H9 (cell line): ENCODE measurements around the gene MYLK4. TPM values are rescaled to one million over a fixed set of nuclear protein-coding genes. Genes with fewer than 3 reads are reported as not detected.

Experiments used
- DNase-seq: peaks from one replicate; pipeline ENCODE4 v3.0.0-alpha.2; 2017
- H2AFZ ChIP-seq: one replicate; pipeline ENCODE4 v1.6.1; 2013; ENCODE audit warnings: mild to moderate bottlenecking, low read length, control low read depth, moderate library complexity
- H2AK5ac ChIP-seq: 2 replicates; pipeline ENCODE4 v1.6.1; 2013; ENCODE audit warnings: low read length, control low read depth, mixed read lengths; ENCODE audit not compliant: insufficient read length
- H2BK120ac ChIP-seq: one replicate; pipeline ENCODE4 v1.6.1; 2013; ENCODE audit warnings: low read depth, mild to moderate bottlenecking, low read length, control low read depth, inconsistent platforms; ENCODE audit not compliant: poor library complexity, severe bottlenecking
- H2BK12ac ChIP-seq: 2 replicates; pipeline ENCODE4 v1.6.1; 2013; ENCODE audit warnings: low read length, control low read depth, mixed read lengths, low read depth; ENCODE audit not compliant: insufficient read length
- H2BK15ac ChIP-seq: 2 replicates; pipeline ENCODE4 v1.6.1; 2013; ENCODE audit warnings: low read depth, low read length, control low read depth
- H2BK20ac ChIP-seq: one replicate; pipeline ENCODE4 v1.6.1; 2013; ENCODE audit warnings: low read depth, mild to moderate bottlenecking, low read length, control low read depth, inconsistent platforms; ENCODE audit not compliant: poor library complexity, severe bottlenecking
- H2BK5ac ChIP-seq: 2 replicates; pipeline ENCODE4 v1.6.1; 2013; ENCODE audit warnings: low read length, control low read depth, mixed read lengths; ENCODE audit not compliant: insufficient read length
- H3K14ac ChIP-seq: 2 replicates; pipeline ENCODE4 v1.6.1; 2013; ENCODE audit warnings: low read length, control low read depth; ENCODE audit not compliant: insufficient read depth
- H3K18ac ChIP-seq: 2 replicates; pipeline ENCODE4 v1.6.1; 2013; ENCODE audit warnings: low read depth, mild to moderate bottlenecking, mixed read lengths, low read length, control low read depth; ENCODE audit not compliant: insufficient read length
- H3K23ac ChIP-seq: 2 replicates; pipeline ENCODE4 v1.6.1; 2013; ENCODE audit warnings: low read length, control low read depth, mixed read lengths, low read depth; ENCODE audit not compliant: insufficient read length
- H3K23me2 ChIP-seq: 2 replicates; pipeline ENCODE4 v1.6.1; 2013; ENCODE audit warnings: low read depth, mild to moderate bottlenecking, mixed read lengths, low read length, control low read depth; ENCODE audit not compliant: insufficient read length, poor library complexity, severe bottlenecking
- H3K27ac ChIP-seq: 2 replicates; pipeline ENCODE4 v1.5.1; 2013; ENCODE audit warnings: low read length, control low read depth, mixed read lengths, low read depth; ENCODE audit not compliant: insufficient read length
- H3K27me3 ChIP-seq: 2 replicates; pipeline ENCODE4 v1.6.1; 2013; ENCODE audit warnings: low read length, control low read depth, inconsistent platforms; ENCODE audit not compliant: insufficient read depth
- H3K4ac ChIP-seq: 2 replicates; pipeline ENCODE4 v1.6.1; 2013; ENCODE audit warnings: low read depth, mild to moderate bottlenecking, control low read depth, inconsistent platforms, low read length, moderate library complexity
- H3K4me1 ChIP-seq: 2 replicates; pipeline ENCODE4 v1.6.1; 2013; ENCODE audit warnings: low read length, control low read depth, inconsistent platforms; ENCODE audit not compliant: insufficient read depth
- H3K4me2 ChIP-seq: 2 replicates; pipeline ENCODE4 v1.6.1; 2013; ENCODE audit warnings: low read length, control low read depth, mixed read lengths; ENCODE audit not compliant: insufficient read length, insufficient read depth
- H3K56ac ChIP-seq: 2 replicates; pipeline ENCODE4 v1.6.1; 2013; ENCODE audit warnings: low read depth, mild to moderate bottlenecking, mixed read lengths, low read length, control low read depth; ENCODE audit not compliant: insufficient read length
- H3K79me1 ChIP-seq: 2 replicates; pipeline ENCODE4 v1.6.1; 2013; ENCODE audit warnings: low read depth, mild to moderate bottlenecking, moderate library complexity, low read length, control low read depth, inconsistent platforms; ENCODE audit not compliant: insufficient read depth, poor library complexity, severe bottlenecking
- H3K79me2 ChIP-seq: 2 replicates; pipeline ENCODE4 v1.6.1; 2013; ENCODE audit warnings: low read length, control low read depth, inconsistent platforms; ENCODE audit not compliant: insufficient read depth
- H3K9ac ChIP-seq: 2 replicates; pipeline ENCODE4 v1.6.1; 2013; ENCODE audit warnings: low read length, control low read depth, mixed read lengths; ENCODE audit not compliant: insufficient read length; ENCODE audit errors: extremely low read depth
- H3K9me3 ChIP-seq: one replicate; pipeline ENCODE4 v1.6.1; 2013; ENCODE audit warnings: low read depth, low read length, inconsistent platforms; ENCODE audit not compliant: control insufficient read depth
- H3T11ph ChIP-seq: one replicate; pipeline ENCODE4 v1.6.1; 2013; ENCODE audit warnings: mild to moderate bottlenecking, low read length, control low read depth, inconsistent platforms
- H4K20me1 ChIP-seq: one replicate; pipeline ENCODE4 v1.6.1; 2013; ENCODE audit not compliant: control insufficient read depth, insufficient read length, insufficient read depth
- H4K5ac ChIP-seq: 2 replicates; pipeline ENCODE4 v1.6.1; 2013; ENCODE audit warnings: low read depth, mild to moderate bottlenecking, mixed read lengths, low read length, control low read depth; ENCODE audit not compliant: insufficient read length
- H4K8ac ChIP-seq: replicated peaks from 2 replicates; pipeline ENCODE4 v1.6.1; 2013; ENCODE audit warnings: low read length, control low read depth, mixed read lengths, low read depth; ENCODE audit not compliant: insufficient read length
- H4K91ac ChIP-seq: 2 replicates; pipeline ENCODE4 v1.6.1; 2013; ENCODE audit warnings: low read depth, mild to moderate bottlenecking, moderate library complexity, mixed read lengths, low read length, control low read depth; ENCODE audit not compliant: insufficient read length
- H3K27ac Mint-ChIP-seq, 3 experiments: 2 replicates in 2 of 3; 3 replicates in 1 of 3; pipeline ENCODE4 v1.8.0; 2020 to 2021; ENCODE audit warnings: mixed read lengths in 3 of 3, mild to moderate bottlenecking in 1 of 3, moderate library complexity in 1 of 3
- H3K27me3 Mint-ChIP-seq: 2 replicates; pipeline ENCODE4 v1.8.0; 2021; ENCODE audit warnings: low read depth, mild to moderate bottlenecking, moderate library complexity, mixed read lengths
- H3K36me3 Mint-ChIP-seq, 3 experiments: 2 replicates in 2 of 3; 3 replicates in 1 of 3; pipeline ENCODE4 v1.8.0; 2020 to 2021; ENCODE audit warnings: low read depth in 3 of 3, mixed read lengths in 3 of 3; ENCODE audit not compliant: insufficient read depth in 1 of 3
- H3K4me1 Mint-ChIP-seq, 2 experiments: 2 replicates each; pipeline ENCODE4 v1.8.0; 2020; ENCODE audit warnings: mixed read lengths in 2 of 2
- H3K4me3 Mint-ChIP-seq, 2 experiments: 2 replicates in 1 of 2; 3 replicates in 1 of 2; pipeline ENCODE4 v1.8.0; 2020 to 2021; ENCODE audit warnings: mild to moderate bottlenecking in 2 of 2, mixed read lengths in 2 of 2, moderate library complexity in 1 of 2
- H3K9me3 Mint-ChIP-seq, 2 experiments: 2 replicates in 1 of 2; 3 replicates in 1 of 2; pipeline ENCODE4 v1.8.0; 2020; ENCODE audit warnings: mild to moderate bottlenecking in 2 of 2, mixed read lengths in 2 of 2, moderate library complexity in 1 of 2
- WGBS: extraction: QIAGEN DNeasy Blood & Tissue Kit; methylation state at CpG from one replicate; pipeline ENCODE4 v1.1.7; 2013; ENCODE audit warnings: missing lambda C conversion rate, low lambda C conversion rate, mixed read lengths; ENCODE audit not compliant: insufficient read length; ENCODE audit errors: extremely low coverage; 5-methylcytosine and 5-hydroxymethylcytosine counted together
- total RNA-seq: library from RNA; stranded (reverse); gene quantifications from 2 replicates; pipeline ENCODE4 v1.2.1, GENCODE V29; 2021
- TF ChIP-seq, protein P1 (sequence below): fragments of 200-600 bp; sonication (generic); conservative IDR thresholded peaks from 3 replicates; pipeline ENCODE4 v1.8.0; 2021; ENCODE audit warnings: antibody characterized with exemption, mild to moderate bottlenecking

The MYLK4 gene
- total RNA-seq, 1 experiment from 2014 or later = 0.28 TPM

DNA sequence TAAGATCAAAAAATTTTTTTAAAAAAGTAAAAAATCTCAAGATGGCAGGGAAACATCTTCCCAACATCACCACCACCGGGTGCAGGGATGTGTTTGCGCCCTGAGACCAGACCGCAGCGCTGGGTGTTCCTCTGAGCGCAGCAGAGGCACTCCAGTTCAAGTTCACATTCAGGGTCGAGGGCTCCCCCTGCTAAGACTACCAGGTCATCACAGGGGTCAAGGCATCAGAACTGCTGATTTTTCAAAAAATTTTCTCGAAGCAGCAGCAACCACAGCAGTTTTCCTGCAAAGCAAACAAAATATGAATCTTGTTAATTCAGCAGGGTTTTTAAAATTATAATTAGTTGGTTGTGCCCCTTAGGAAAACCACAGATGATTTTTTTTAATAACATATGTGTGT lies 83.1 kb downstream of the MYLK4 start:
- no peak overlapping the region for H3K27ac ChIP-seq
- H3T11ph ChIP-seq = no peak overlapping the region
- peaks cover 14% of the 10 kb centered on the region; the same call in 1 of the 2 replicates for H3K4me1 ChIP-seq
- H2BK15ac ChIP-seq = no peak overlapping the region
- no peak overlapping the region for H3K23ac ChIP-seq
- no peaks in the 10 kb centered on the region for H4K20me1 ChIP-seq
- Mint-ChIP-seq H3K27me3 (no peaks in the 10 kb centered on the region), H3K36me3 (peaks cover 6 to 7% (median 7%) of the 10 kb centered on the region in 3 experiments; a peak in 5 of 7 replicates), H3K4me3 (no peak overlapping the region), H3K27ac (no peak overlapping the region), H3K4me1 (peaks cover 32 to 34% of the 10 kb centered on the region in 2 experiments), H3K9me3 (peaks cover 6 to 7% of the 10 kb centered on the region in 2 experiments)
- H2BK5ac ChIP-seq = no peak overlapping the region
- H3K23me2 ChIP-seq = no peaks in the 10 kb centered on the region
- no peak overlapping the region for H3K18ac ChIP-seq
- no peak overlapping the region for H3K56ac ChIP-seq
- H2BK120ac ChIP-seq = no peak overlapping the region
- no peak overlapping the region for H4K5ac ChIP-seq
- H2BK20ac ChIP-seq = no peak overlapping the region
- no peak overlapping the region for H2AFZ ChIP-seq
- H3K4ac ChIP-seq = no peak overlapping the region
- H3K27me3 ChIP-seq = no peaks in the 10 kb centered on the region; the same call in 1 of the 2 replicates
- WGBS = no CpG with 5 or more reads among the region's 7 CpGs
- TF ChIP-seq, protein P1, sequence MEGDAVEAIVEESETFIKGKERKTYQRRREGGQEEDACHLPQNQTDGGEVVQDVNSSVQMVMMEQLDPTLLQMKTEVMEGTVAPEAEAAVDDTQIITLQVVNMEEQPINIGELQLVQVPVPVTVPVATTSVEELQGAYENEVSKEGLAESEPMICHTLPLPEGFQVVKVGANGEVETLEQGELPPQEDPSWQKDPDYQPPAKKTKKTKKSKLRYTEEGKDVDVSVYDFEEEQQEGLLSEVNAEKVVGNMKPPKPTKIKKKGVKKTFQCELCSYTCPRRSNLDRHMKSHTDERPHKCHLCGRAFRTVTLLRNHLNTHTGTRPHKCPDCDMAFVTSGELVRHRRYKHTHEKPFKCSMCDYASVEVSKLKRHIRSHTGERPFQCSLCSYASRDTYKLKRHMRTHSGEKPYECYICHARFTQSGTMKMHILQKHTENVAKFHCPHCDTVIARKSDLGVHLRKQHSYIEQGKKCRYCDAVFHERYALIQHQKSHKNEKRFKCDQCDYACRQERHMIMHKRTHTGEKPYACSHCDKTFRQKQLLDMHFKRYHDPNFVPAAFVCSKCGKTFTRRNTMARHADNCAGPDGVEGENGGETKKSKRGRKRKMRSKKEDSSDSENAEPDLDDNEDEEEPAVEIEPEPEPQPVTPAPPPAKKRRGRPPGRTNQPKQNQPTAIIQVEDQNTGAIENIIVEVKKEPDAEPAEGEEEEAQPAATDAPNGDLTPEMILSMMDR = no peak
- H3K9me3 ChIP-seq = no peaks in the 10 kb centered on the region
- no peak for DNase-seq
- no peak overlapping the region for H2AK5ac ChIP-seq
- no peak overlapping the region for H4K91ac ChIP-seq
- H3K79me2 ChIP-seq = no peaks in the 10 kb centered on the region
- no peaks in the 10 kb centered on the region for H3K79me1 ChIP-seq
- no peak overlapping the region for H3K4me2 ChIP-seq
- H2BK12ac ChIP-seq = no peak overlapping the region
- H4K8ac ChIP-seq = no peak overlapping the region
- no peak overlapping the region for H3K9ac ChIP-seq
- H3K14ac ChIP-seq = no peak overlapping the region
